Lower leg skin (tissue), 3 donors: Measurements from ENCODE around the gene DGAT2.

ENCODE experiments used
- CTCF ChIP-seq, 3 donors: fragments of 450-650 bp; IDR thresholded peaks; one replicate each; pipeline ENCODE4 v1.5.1; 2016; ENCODE audit warnings: antibody characterized with exemption in 3 of 3, mild to moderate bottlenecking in 3 of 3, moderate library complexity in 2 of 3
- POLR2A ChIP-seq, 2 donors: fragments of 450-650 bp; IDR thresholded peaks; one replicate each; pipeline ENCODE4 v1.6.1; 2016 to 2017; ENCODE audit warnings: antibody characterized with exemption in 2 of 2, mild to moderate bottlenecking in 1 of 2, moderate library complexity in 1 of 2

- no peak for TF ChIP-seq POLR2A (IDR thresholded peaks at IDR 0.05)
- TF ChIP-seq CTCF (IDR thresholded peaks at IDR 0.05) = no peak
Measured at GRCh38 chr11:75763846-75764245, 4.7 kb upstream of the DGAT2 start.
